IMR-90 (cell line): ENCODE data around the gene KLC1. TPM values are rescaled to one million over a fixed set of nuclear protein-coding genes. Genes with fewer than 3 reads are reported as not detected.

Experiments used
- ATAC-seq: fragments of 200-7000 bp; cut with Tn5 transposase; 2 replicates; pipeline ENCODE4 v1.9.1; 2020; ENCODE audit warnings: low read depth, mild to moderate bottlenecking, moderate library complexity
- BruUV-seq: library from RNA; stranded (reverse); fragments of 400-500 nt; replicated peaks from 2 replicates; lab custom pipeline; 2021; lab: Mats Ljungman, UMichigan
- CTCF ChIA-PET: fragments of 300-600 bp; formaldehyde crosslinking; extraction: SDS; loops from one replicate; lab custom pipeline; 2021; ENCODE audit warnings: antibody characterized with exemption; lab: Yijun Ruan, JAX
- POLR2A ChIA-PET: fragments of 300-600 bp; sonication (Branson Sonifier 250); formaldehyde crosslinking; loops from one replicate; lab custom pipeline; 2022; ENCODE audit warnings: antibody characterized with exemption; ENCODE audit not compliant: unreplicated experiment; lab: Charles Lee
- DNase-seq: peaks from one replicate; pipeline ENCODE4 v3.0.0; 2013
- H2AFZ ChIP-seq: replicated peaks from 2 replicates; pipeline ENCODE3; 2013; ENCODE audit warnings: low read length, mild to moderate bottlenecking; ENCODE audit not compliant: poor library complexity
- H2AK5ac ChIP-seq: 2 replicates; pipeline ENCODE4 v1.6.1; 2013; ENCODE audit warnings: low read depth, low read length, inconsistent platforms
- H2AK9ac ChIP-seq: replicated peaks from 2 replicates; pipeline ENCODE3; 2013; ENCODE audit warnings: mild to moderate bottlenecking, low read depth, low read length, moderate library complexity; ENCODE audit not compliant: poor library complexity
- H2BK120ac ChIP-seq: 2 replicates; pipeline ENCODE4 v1.6.1; 2013; ENCODE audit warnings: low read depth, low read length, inconsistent platforms
- H2BK15ac ChIP-seq: 3 replicates; pipeline ENCODE4 v1.6.1; 2013; ENCODE audit warnings: low read depth, low read length, inconsistent platforms
- H2BK20ac ChIP-seq: 2 replicates; pipeline ENCODE4 v1.6.1; 2013; ENCODE audit warnings: low read depth, mild to moderate bottlenecking, inconsistent platforms, low read length, moderate library complexity
- H2BK5ac ChIP-seq: 2 replicates; pipeline ENCODE4 v1.6.1; 2013; ENCODE audit warnings: mild to moderate bottlenecking, low read depth, low read length, inconsistent platforms; ENCODE audit not compliant: poor library complexity, severe bottlenecking
- H3K14ac ChIP-seq: replicated peaks from 2 replicates; pipeline ENCODE4 v1.6.1; 2013; ENCODE audit warnings: low read depth, low read length, inconsistent platforms
- H3K18ac ChIP-seq: 2 replicates; pipeline ENCODE4 v1.6.1; 2013; ENCODE audit warnings: low read depth, low read length, control low read depth
- H3K23ac ChIP-seq: 2 replicates; pipeline ENCODE4 v1.6.1; 2013; ENCODE audit warnings: low read depth, low read length, inconsistent platforms
- H3K27ac ChIP-seq: 2 replicates; pipeline ENCODE4 v1.5.1; 2013; ENCODE audit warnings: mild to moderate bottlenecking, control low read depth, low read length; ENCODE audit not compliant: insufficient read depth
- H3K27me3 ChIP-seq: 2 replicates; pipeline ENCODE4 v1.6.1; 2013; ENCODE audit warnings: low read length; ENCODE audit not compliant: control insufficient read depth, insufficient read depth
- H3K36me3 ChIP-seq: 2 replicates; pipeline ENCODE4 v1.6.1; 2013; ENCODE audit warnings: low read length, mixed read lengths; ENCODE audit not compliant: control insufficient read depth, insufficient read depth
- H3K4ac ChIP-seq: 2 replicates; pipeline ENCODE4 v1.6.1; 2013; ENCODE audit warnings: low read depth, low read length, inconsistent platforms
- H3K4me1 ChIP-seq: 2 replicates; pipeline ENCODE4 v1.6.1; 2013; ENCODE audit warnings: low read length, mixed read lengths; ENCODE audit not compliant: control insufficient read depth, insufficient read depth
- H3K4me2 ChIP-seq: 2 replicates; pipeline ENCODE4 v1.6.1; 2013; ENCODE audit warnings: low read depth, mild to moderate bottlenecking, control low read depth, low read length, moderate library complexity
- H3K4me3 ChIP-seq: 2 replicates; pipeline ENCODE4 v1.5.1; 2013; ENCODE audit warnings: low read depth, mild to moderate bottlenecking, control low read depth, low read length, moderate library complexity; ENCODE audit not compliant: insufficient read depth
- H3K56ac ChIP-seq: 2 replicates; pipeline ENCODE4 v1.6.1; 2013; ENCODE audit warnings: low read length, inconsistent platforms; ENCODE audit not compliant: insufficient read depth; ENCODE audit errors: extremely low read depth
- H3K79me1 ChIP-seq, 2 experiments: 2 replicates each; pipeline ENCODE4 v1.6.1; 2013; ENCODE audit warnings: low read length in 2 of 2, inconsistent platforms in 1 of 2, low read depth in 1 of 2
- H3K9ac ChIP-seq: 2 replicates; pipeline ENCODE4 v1.6.1; 2013; ENCODE audit warnings: low read depth, low read length, control low read depth
- H3K9me1 ChIP-seq: 2 replicates; pipeline ENCODE4 v1.6.1; 2013; ENCODE audit warnings: low read length, inconsistent platforms; ENCODE audit not compliant: insufficient read depth
- H3K9me3 ChIP-seq: 2 replicates; pipeline ENCODE4 v1.6.1; 2013; ENCODE audit warnings: low read length; ENCODE audit not compliant: control insufficient read depth, insufficient read depth
- H4K20me1 ChIP-seq: 2 replicates; pipeline ENCODE4 v1.6.1; 2013; ENCODE audit warnings: low read length, inconsistent platforms; ENCODE audit not compliant: insufficient read depth
- H4K5ac ChIP-seq: 2 replicates; pipeline ENCODE4 v1.6.1; 2013; ENCODE audit warnings: mild to moderate bottlenecking, low read depth, low read length, control low read depth
- H4K8ac ChIP-seq, 2 experiments: 2 replicates each; pipeline ENCODE4 v1.6.1; 2013; ENCODE audit warnings: low read depth in 2 of 2, low read length in 2 of 2, control low read depth in 1 of 2, inconsistent platforms in 1 of 2
- H4K91ac ChIP-seq: 2 replicates; pipeline ENCODE4 v1.6.1; 2013; ENCODE audit warnings: low read depth, low read length, inconsistent platforms; ENCODE audit not compliant: insufficient read depth
- BHLHE40 ChIP-seq: fragments of 150-350 bp; IDR thresholded peaks from 2 replicates; pipeline ENCODE4 v1.6.1; 2016; ENCODE audit warnings: mild to moderate bottlenecking, low read depth, low read length
- CEBPB ChIP-seq: IDR thresholded peaks from 2 replicates; pipeline ENCODE4 v1.6.1; 2012; ENCODE audit warnings: low read depth, low read length, improper control_type of control experiment
- CHD1 ChIP-seq: IDR thresholded peaks from 2 replicates; pipeline ENCODE4 v1.6.1; 2012; ENCODE audit warnings: low read depth, low read length, improper control_type of control experiment
- FOS ChIP-seq: fragments of 150-350 bp; IDR thresholded peaks from 2 replicates; pipeline ENCODE4 v1.6.1; 2016; ENCODE audit warnings: low read depth, low read length
- MAFK ChIP-seq: IDR thresholded peaks from 2 replicates; pipeline ENCODE4 v1.6.1; 2012; ENCODE audit warnings: low read depth, low read length, improper control_type of control experiment
- MAZ ChIP-seq: IDR thresholded peaks from 2 replicates; pipeline ENCODE4 v1.6.1; 2012; ENCODE audit warnings: low read depth, mild to moderate bottlenecking, low read length, improper control_type of control experiment, moderate library complexity, borderline replicate concordance
- MXI1 ChIP-seq: IDR thresholded peaks from 2 replicates; pipeline ENCODE4 v1.6.1; 2012; ENCODE audit warnings: low read depth, mild to moderate bottlenecking, low read length, moderate library complexity, borderline replicate concordance
- RAD21 ChIP-seq: IDR thresholded peaks from 2 replicates; pipeline ENCODE4 v1.6.1; 2012; ENCODE audit warnings: low read length, improper control_type of control experiment
- RFX5 ChIP-seq: IDR thresholded peaks from 2 replicates; pipeline ENCODE4 v1.8.0; 2012; ENCODE audit warnings: low read depth, mild to moderate bottlenecking, low read length, moderate library complexity
- SMC3 ChIP-seq: fragments of 150-350 bp; IDR thresholded peaks from 2 replicates; pipeline ENCODE4 v1.6.1; 2016; ENCODE audit warnings: low read depth, mild to moderate bottlenecking, antibody characterized with exemption, low read length, moderate library complexity
- WGBS, 2 experiments: methylation state at CpG; one replicate each; pipeline versions ENCODE4 v1.1.5 to v1.1.7; 2013; ENCODE audit warnings: missing lambda C conversion rate in 2 of 2; ENCODE audit not compliant: insufficient read length in 1 of 2; ENCODE audit errors: extremely low coverage in 2 of 2; 5-methylcytosine and 5-hydroxymethylcytosine counted together
- dilution Hi-C: fragments of 300-500 bp; cut with HindIII; formaldehyde crosslinking; loops from one replicate; pipeline ENCODE4 v1.14.3; 2018; ENCODE audit warnings: low sequenced_read_pairs; ENCODE audit not compliant: unreplicated experiment
- in situ Hi-C: fragments of 300-500 bp; cut with MboI; formaldehyde crosslinking; loops from 3 replicates; pipeline ENCODE4 v1.14.3; 2019; ENCODE audit warnings: low sequenced_read_pairs, inconsistent platforms, mixed read lengths
- intact Hi-C: fragments of 100-400 bp; cut with micrococcal nuclease; formaldehyde crosslinking; loops from 2 replicates; pipeline ENCODE4 v1.10.0; 2022
- polyA plus RNA-seq, 3 experiments: library from polyadenylated mRNA; depleted of rRNA; stranded (reverse); fragments of >200 nt; gene quantifications; 2 replicates each; pipeline ENCODE4 v1.2.3, GENCODE V29; 2012; ENCODE audit warnings: low replicate concordance in 1 of 3
- total RNA-seq: library from RNA; depleted of rRNA; stranded (reverse); fragments of >200 nt; gene quantifications from 2 replicates; pipeline ENCODE4 v1.2.3, GENCODE V29; 2012
- TF ChIP-seq, protein P1 (sequence below): fragments of 150-350 bp; IDR thresholded peaks from 2 replicates; pipeline ENCODE4 v1.6.1; 2016; ENCODE audit warnings: low read depth, mild to moderate bottlenecking, low read length, moderate library complexity, borderline replicate concordance
- TF ChIP-seq, protein P2 (sequence below): conservative IDR thresholded peaks from 2 replicates; pipeline ENCODE4 v1.5.1; 2012; ENCODE audit warnings: mild to moderate bottlenecking, low read depth, low read length, improper control_type of control experiment

KLC1 gene
- total and polyA plus RNA-seq, 2 of the 4 experiments (the other 2 are of a cell fraction) = 101 to 157 TPM

DNA sequence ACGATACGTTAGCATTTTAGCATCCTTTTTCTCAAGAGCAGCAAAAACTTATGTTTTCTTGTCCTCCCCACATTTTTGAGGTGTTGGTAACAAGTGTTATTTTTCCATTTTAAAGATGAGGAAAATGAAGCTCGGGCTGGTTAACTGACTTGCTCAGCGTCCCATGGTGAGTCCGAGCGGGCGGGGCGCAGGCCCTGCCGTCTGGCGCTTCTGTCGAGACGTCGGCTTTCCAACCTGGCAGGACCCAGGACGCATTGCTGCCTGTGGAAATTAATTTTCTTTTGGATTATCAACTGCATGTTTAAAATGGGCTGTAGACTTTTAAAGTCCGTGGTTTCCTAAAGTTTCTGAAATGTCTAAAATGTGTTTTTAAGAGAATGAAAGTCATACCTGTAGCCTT, 55.9 kb downstream of the KLC1 start:
- H3K56ac ChIP-seq = no peak overlapping the region
- H2BK5ac ChIP-seq = no peak overlapping the region
- no peak overlapping the region for H3K9ac ChIP-seq
- no peak overlapping the region for H2BK20ac ChIP-seq
- no CpG with 5 or more reads among the region's 15 CpGs for WGBS, 2 experiments
- no peak overlapping the region for H2BK15ac ChIP-seq
- BruUV-seq = no TSS peak
- no peak for DNase-seq
- ChIA-PET CTCF (no interaction called here), POLR2A (no interaction called here)
- no peak overlapping the region for H3K27ac ChIP-seq
- H3K18ac ChIP-seq = no peak overlapping the region
- H4K5ac ChIP-seq = no peak overlapping the region
- no peak overlapping the region for H3K4me3 ChIP-seq
- no peak overlapping the region for H3K4me2 ChIP-seq
- intact Hi-C loops = no loop called here
- dilution Hi-C loops = no loop called here
- peaks cover 10% of the 10 kb centered on the region; the same call in 1 of the 2 replicates for H3K9me1 ChIP-seq
- peaks cover 42 to 71% of the 10 kb centered on the region in 2 experiments for H3K79me1 ChIP-seq
- H2AK9ac ChIP-seq = no peak overlapping the region
- no peak overlapping the region for H3K23ac ChIP-seq
- no peak overlapping the region for H2AFZ ChIP-seq
- H3K4me1 ChIP-seq = peaks cover 8% of the 10 kb centered on the region
- TF ChIP-seq CEBPB (no peak), FOS (no peak), CHD1 (no peak), RAD21 (no peak), MAZ (no peak), SMC3 (no peak), MXI1 (no peak), MAFK (no peak), BHLHE40 (no peak), RFX5 (no peak)
- TF ChIP-seq, protein P1, sequence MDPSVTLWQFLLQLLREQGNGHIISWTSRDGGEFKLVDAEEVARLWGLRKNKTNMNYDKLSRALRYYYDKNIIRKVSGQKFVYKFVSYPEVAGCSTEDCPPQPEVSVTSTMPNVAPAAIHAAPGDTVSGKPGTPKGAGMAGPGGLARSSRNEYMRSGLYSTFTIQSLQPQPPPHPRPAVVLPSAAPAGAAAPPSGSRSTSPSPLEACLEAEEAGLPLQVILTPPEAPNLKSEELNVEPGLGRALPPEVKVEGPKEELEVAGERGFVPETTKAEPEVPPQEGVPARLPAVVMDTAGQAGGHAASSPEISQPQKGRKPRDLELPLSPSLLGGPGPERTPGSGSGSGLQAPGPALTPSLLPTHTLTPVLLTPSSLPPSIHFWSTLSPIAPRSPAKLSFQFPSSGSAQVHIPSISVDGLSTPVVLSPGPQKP = no peak
- TF ChIP-seq, protein P2, sequence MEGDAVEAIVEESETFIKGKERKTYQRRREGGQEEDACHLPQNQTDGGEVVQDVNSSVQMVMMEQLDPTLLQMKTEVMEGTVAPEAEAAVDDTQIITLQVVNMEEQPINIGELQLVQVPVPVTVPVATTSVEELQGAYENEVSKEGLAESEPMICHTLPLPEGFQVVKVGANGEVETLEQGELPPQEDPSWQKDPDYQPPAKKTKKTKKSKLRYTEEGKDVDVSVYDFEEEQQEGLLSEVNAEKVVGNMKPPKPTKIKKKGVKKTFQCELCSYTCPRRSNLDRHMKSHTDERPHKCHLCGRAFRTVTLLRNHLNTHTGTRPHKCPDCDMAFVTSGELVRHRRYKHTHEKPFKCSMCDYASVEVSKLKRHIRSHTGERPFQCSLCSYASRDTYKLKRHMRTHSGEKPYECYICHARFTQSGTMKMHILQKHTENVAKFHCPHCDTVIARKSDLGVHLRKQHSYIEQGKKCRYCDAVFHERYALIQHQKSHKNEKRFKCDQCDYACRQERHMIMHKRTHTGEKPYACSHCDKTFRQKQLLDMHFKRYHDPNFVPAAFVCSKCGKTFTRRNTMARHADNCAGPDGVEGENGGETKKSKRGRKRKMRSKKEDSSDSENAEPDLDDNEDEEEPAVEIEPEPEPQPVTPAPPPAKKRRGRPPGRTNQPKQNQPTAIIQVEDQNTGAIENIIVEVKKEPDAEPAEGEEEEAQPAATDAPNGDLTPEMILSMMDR = no peak
- no peak overlapping the region for H3K4ac ChIP-seq
- no peak overlapping the region for H3K14ac ChIP-seq
- no peak for ATAC-seq
- no peak overlapping the region for H4K91ac ChIP-seq
- H3K27me3 ChIP-seq = no peaks in the 10 kb centered on the region
- H3K9me3 ChIP-seq = no peaks in the 10 kb centered on the region
- no peak overlapping the region for H4K8ac ChIP-seq
- H3K36me3 ChIP-seq = peaks cover 60% of the 10 kb centered on the region
- peaks cover 44% of the 10 kb centered on the region for H4K20me1 ChIP-seq
- in situ Hi-C loops = loop anchor here (10.0 kb wide), 1 partner anchor 110 kb away; no protein-coding TSS in a partner anchor
- no peak overlapping the region for H2BK120ac ChIP-seq
- H2AK5ac ChIP-seq = no peak overlapping the region
